Sigmoid colon (tissue), 7 donors: ENCODE results near the gene GGA1. TPM values are rescaled to one million over a fixed set of nuclear protein-coding genes. Genes with fewer than 3 reads are reported as not detected.

Experiments
- DNase-seq: peaks from one replicate; pipeline ENCODE4 v3.0.0-alpha.2; 2019
- H3K27ac ChIP-seq, 4 donors: fragments of 200-600 bp; sonication (generic); one replicate each; pipeline ENCODE4 v1.5.1; 2016 to 2019; ENCODE audit warnings: mild to moderate bottlenecking in 1 of 4
- H3K27me3 ChIP-seq, 3 donors: fragments of 200-600 bp; sonication (generic); one replicate each; pipeline ENCODE4 v1.5.1; 2019; ENCODE audit warnings: mild to moderate bottlenecking in 1 of 3
- H3K36me3 ChIP-seq, 4 donors: fragments of 200-600 bp; sonication (generic); one replicate each; pipeline ENCODE4 v1.5.1; 2016 to 2019
- H3K4me1 ChIP-seq, 4 donors: fragments of 200-600 bp; sonication (generic); one replicate each; pipeline ENCODE4 v1.5.1; 2017 to 2019
- H3K4me3 ChIP-seq, 4 donors: fragments of 200-600 bp; sonication (generic); one replicate each; pipeline ENCODE4 v1.5.1; 2017 to 2019; ENCODE audit warnings: mild to moderate bottlenecking in 2 of 4, moderate library complexity in 1 of 4
- H3K9me3 ChIP-seq, 4 donors: fragments of 200-600 bp in 3 of 4; sonication (generic) in 3 of 4; one replicate each; pipeline versions ENCODE4 v1.5.1 to v1.6.1; 2013 to 2019
- EP300 ChIP-seq, 4 donors: sonication (generic); formaldehyde crosslinking; IDR thresholded peaks; one replicate each; pipeline ENCODE4 v1.6.1; 2017; ENCODE audit warnings: antibody characterized with exemption in 4 of 4
- POLR2A ChIP-seq, 2 donors: fragments of 450-650 bp; IDR thresholded peaks; one replicate each; pipeline ENCODE4 v1.6.1; 2016; ENCODE audit warnings: antibody characterized with exemption in 2 of 2, mild to moderate bottlenecking in 2 of 2, moderate library complexity in 2 of 2
- POLR2AphosphoS5 ChIP-seq, 4 donors: sonication (generic); formaldehyde crosslinking; IDR thresholded peaks; one replicate each; pipeline ENCODE4 v1.6.1; 2017; ENCODE audit warnings: antibody characterized with exemption in 4 of 4
- WGBS, 2 donors: extraction: QIAGEN DNeasy Blood & Tissue Kit; methylation state at CpG; one replicate each; pipeline ENCODE4 v1.1.7; 2013; 5-methylcytosine and 5-hydroxymethylcytosine counted together
- intact Hi-C: fragments of 100-400 bp; cut with DNase I; formaldehyde crosslinking; loops from one replicate; pipeline ENCODE4 v1.15.1; 2023
- polyA plus RNA-seq, 3 donors: library from polyadenylated mRNA; stranded (reverse); fragments of 200-250 nt; gene quantifications; one replicate each; pipeline ENCODE4 v1.2.3, GENCODE V29; 2013
- total RNA-seq, 4 donors: library from RNA; depleted of rRNA; stranded (reverse); fragments of >200 nt; gene quantifications; one replicate each; pipeline ENCODE4 v1.1.0, GENCODE V29; 2016
- TF ChIP-seq, protein P1 (sequence below), 4 experiments: fragments of 450-650 bp in 3 of 4; fragments of 200-600 bp in 1 of 4; IDR thresholded peaks; one replicate each; pipeline ENCODE4 v1.5.1; 2016 to 2019; ENCODE audit warnings: antibody characterized with exemption in 4 of 4, mild to moderate bottlenecking in 3 of 4, moderate library complexity in 2 of 4
- donor health status: healthy with polysubstance abuse.
- donor health status: Bipolar disorder and iron deficiency.
- donor health status: healthy.

GGA1 gene
- total and polyA plus RNA-seq, 7 donors: 25.2 to 77.4 (median 41.3) TPM

DNA sequence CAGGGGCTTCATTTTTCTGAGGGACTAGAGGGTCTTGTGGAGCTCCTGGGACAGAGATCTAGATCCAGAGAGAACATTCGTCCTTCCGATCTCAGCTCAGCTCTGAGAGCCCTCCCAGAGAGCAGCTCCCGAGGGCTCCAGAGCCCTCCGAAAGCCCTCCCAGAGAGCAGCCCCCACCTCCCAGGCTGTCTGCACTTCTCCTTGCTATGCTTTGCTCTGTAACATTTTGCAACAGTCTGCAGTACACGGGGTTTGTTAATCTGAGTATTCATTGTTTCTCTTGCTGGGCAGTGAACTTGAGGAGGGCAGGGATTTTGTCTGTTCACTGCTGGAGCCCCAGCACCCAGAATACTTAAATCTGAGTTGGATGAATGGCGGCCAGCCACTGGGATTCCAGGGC is 2.6 kb downstream of the GGA1 start:
- intact Hi-C loops: no loop called here
- Histone ChIP-seq H3K9me3 (no peaks in the 10 kb centered on the region), H3K4me1 (peaks cover 0 to 61% (median 52%) of the 10 kb centered on the region in 4 donors), H3K4me3 (no peak overlapping the region), H3K27ac (peak overlapping the region in 3 of 4 donors; percentile 17 to 98 (median 95)), H3K27me3 (peaks cover 0 to 2% (median 0%) of the 10 kb centered on the region in 3 donors), H3K36me3 (peaks cover 0 to 18% (median under 1%) of the 10 kb centered on the region in 4 donors)
- TF ChIP-seq POLR2AphosphoS5 (IDR thresholded peaks at IDR 0.05): no peak
- TF ChIP-seq POLR2A (IDR thresholded peaks at IDR 0.05): no peak
- no peak for TF ChIP-seq EP300 (IDR thresholded peaks at IDR 0.05)
- TF ChIP-seq, protein P1, sequence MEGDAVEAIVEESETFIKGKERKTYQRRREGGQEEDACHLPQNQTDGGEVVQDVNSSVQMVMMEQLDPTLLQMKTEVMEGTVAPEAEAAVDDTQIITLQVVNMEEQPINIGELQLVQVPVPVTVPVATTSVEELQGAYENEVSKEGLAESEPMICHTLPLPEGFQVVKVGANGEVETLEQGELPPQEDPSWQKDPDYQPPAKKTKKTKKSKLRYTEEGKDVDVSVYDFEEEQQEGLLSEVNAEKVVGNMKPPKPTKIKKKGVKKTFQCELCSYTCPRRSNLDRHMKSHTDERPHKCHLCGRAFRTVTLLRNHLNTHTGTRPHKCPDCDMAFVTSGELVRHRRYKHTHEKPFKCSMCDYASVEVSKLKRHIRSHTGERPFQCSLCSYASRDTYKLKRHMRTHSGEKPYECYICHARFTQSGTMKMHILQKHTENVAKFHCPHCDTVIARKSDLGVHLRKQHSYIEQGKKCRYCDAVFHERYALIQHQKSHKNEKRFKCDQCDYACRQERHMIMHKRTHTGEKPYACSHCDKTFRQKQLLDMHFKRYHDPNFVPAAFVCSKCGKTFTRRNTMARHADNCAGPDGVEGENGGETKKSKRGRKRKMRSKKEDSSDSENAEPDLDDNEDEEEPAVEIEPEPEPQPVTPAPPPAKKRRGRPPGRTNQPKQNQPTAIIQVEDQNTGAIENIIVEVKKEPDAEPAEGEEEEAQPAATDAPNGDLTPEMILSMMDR (IDR thresholded peaks at IDR 0.05): no peak
- DNase-seq: no peak
- 86 to 90% methylated on average over 6 of the region's 6 CpGs for WGBS, 2 donors

GRCh38 chr22:37616201-37617083 is 7.8 kb downstream of the GGA1 start:
- Histone ChIP-seq H3K4me1 (peaks cover 0 to 22% (median 16%) of the 10 kb centered on the region in 4 donors), H3K36me3 (peaks cover 6 to 68% (median 19%) of the 10 kb centered on the region in 4 donors), H3K27ac (no peak overlapping the region), H3K9me3 (no peaks in the 10 kb centered on the region), H3K4me3 (no peak overlapping the region), H3K27me3 (no peaks in the 10 kb centered on the region)
- TF ChIP-seq POLR2AphosphoS5 (IDR thresholded peaks at IDR 0.05) (no peak), EP300 (IDR thresholded peaks at IDR 0.05) (no peak)
- no peak for DNase-seq
- 93% methylated on average over 27 of the region's 27 CpGs for WGBS, 2 donors
- intact Hi-C loops: no loop called here

- TF ChIP-seq EP300 (IDR thresholded peaks at IDR 0.05) (no peak), POLR2A (IDR thresholded peaks at IDR 0.05) (no peak), POLR2AphosphoS5 (IDR thresholded peaks at IDR 0.05) (no peak)
- TF ChIP-seq, protein P1 (IDR thresholded peaks at IDR 0.05): no peak
- Histone ChIP-seq H3K27me3 (no peaks in the 10 kb centered on the region), H3K4me3 (no peak overlapping the region), H3K4me1 (peaks cover 0 to 19% (median 15%) of the 10 kb centered on the region in 4 donors), H3K9me3 (no peaks in the 10 kb centered on the region), H3K36me3 (peaks cover 6 to 78% (median 22%) of the 10 kb centered on the region in 4 donors), H3K27ac (no peak overlapping the region)
- 94% methylated on average over 1 of the region's 1 CpG for WGBS, 2 donors
- DNase-seq: no peak
- intact Hi-C loops: no loop called here
Measured at GRCh38 chr22:37617431-37617830, 8.8 kb downstream of the GGA1 start.

- Histone ChIP-seq H3K9me3 (no peaks in the 10 kb centered on the region), H3K36me3 (peaks cover 6 to 85% (median 22%) of the 10 kb centered on the region in 4 donors), H3K4me1 (peaks cover 0 to 14% (median 11%) of the 10 kb centered on the region in 4 donors), H3K4me3 (no peak overlapping the region), H3K27me3 (no peaks in the 10 kb centered on the region), H3K27ac (no peak overlapping the region)
- intact Hi-C loops: no loop called here
- WGBS, 2 donors: 88% methylated on average over 14 of the region's 14 CpGs
- TF ChIP-seq POLR2AphosphoS5 (IDR thresholded peaks at IDR 0.05) (no peak), EP300 (IDR thresholded peaks at IDR 0.05) (no peak), POLR2A (IDR thresholded peaks at IDR 0.05) (no peak)
- TF ChIP-seq, protein P1 (IDR thresholded peaks at IDR 0.05): no peak
- DNase-seq: peak; percentile 67
Measured at GRCh38 chr22:37618072-37618656, 9.5 kb downstream of the GGA1 start.

DNA sequence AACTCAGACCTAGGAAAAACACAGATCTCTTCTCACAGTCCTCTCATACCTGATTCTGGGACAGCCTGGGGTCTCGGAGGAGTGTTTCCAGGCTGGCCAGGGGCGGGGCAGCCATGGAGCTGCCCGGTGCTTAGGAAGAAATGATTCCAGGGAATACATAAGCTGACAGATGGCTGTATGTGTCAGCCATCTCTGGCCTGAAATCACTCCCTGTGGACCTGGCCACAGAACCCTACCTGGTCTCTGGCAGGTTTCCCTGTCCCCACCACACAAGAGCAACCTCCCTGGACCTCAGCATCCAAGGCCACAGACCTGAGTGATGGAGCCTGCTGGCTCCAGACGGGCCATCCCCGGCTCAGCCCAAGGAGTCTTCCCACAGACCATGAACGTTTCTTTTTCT is 10.0 kb downstream of the GGA1 start:
- WGBS, 2 donors: 88 to 92% methylated on average over 6 of the region's 6 CpGs
- intact Hi-C loops: no loop called here

More for the DNA sequence above, 10.0 kb downstream of the GGA1 start:
- Histone ChIP-seq H3K4me3 (no peak overlapping the region), H3K27ac (no peak overlapping the region), H3K4me1 (peaks cover 0 to 14% (median 10%) of the 10 kb centered on the region in 4 donors), H3K9me3 (no peaks in the 10 kb centered on the region), H3K36me3 (peaks cover 6 to 87% (median 22%) of the 10 kb centered on the region in 4 donors), H3K27me3 (no peaks in the 10 kb centered on the region)
- no peak for TF ChIP-seq POLR2A (IDR thresholded peaks at IDR 0.05)
- TF ChIP-seq, protein P1 (IDR thresholded peaks at IDR 0.05): no peak
- no peak for TF ChIP-seq EP300 (IDR thresholded peaks at IDR 0.05)
- no peak for TF ChIP-seq POLR2AphosphoS5 (IDR thresholded peaks at IDR 0.05)
- no peak for DNase-seq
